K562 (cell line): ENCODE measurements around the gene HGFAC. TPM values are rescaled to one million over a fixed set of nuclear protein-coding genes. Genes with fewer than 3 reads are reported as not detected.

Experiments
- ATAC-seq: fragments of 200-7000 bp; cut with Tn5 transposase; 3 replicates; pipeline ENCODE4 v1.9.1; 2020; ENCODE audit warnings: moderate library complexity
- BruUV-seq: library from RNA; stranded (reverse); fragments of 400-500 nt; replicated peaks from 2 replicates; lab custom pipeline; 2021; lab: Mats Ljungman, UMichigan
- CTCF ChIA-PET: fragments of 300-600 bp; formaldehyde crosslinking; extraction: SDS; loops from one replicate; lab custom pipeline; 2021; ENCODE audit warnings: low intra/inter-chr PET ratio; lab: Yijun Ruan, JAX
- POLR2A ChIA-PET: fragments of 300-600, 350-650 bp; sonication (Branson Sonifier 250); formaldehyde crosslinking; extraction: SDS; loops from one replicate; lab custom pipeline; 2021; ENCODE audit warnings: antibody characterized with exemption, inconsistent platforms; lab: Yijun Ruan, JAX
- DNase-seq, 4 experiments: peaks; one replicate each; pipeline versions ENCODE4 v3.0.0 to v3.0.0-alpha.2; 2011 to 2018; ENCODE audit warnings: low spot score in 3 of 4, mixed read lengths in 3 of 4; ENCODE audit errors: extremely low read depth in 1 of 4
- FAIRE-seq: peaks from 2 replicates; lab custom pipeline; 2011; peaks lifted over from hg19 to GRCh38; lab: Jason Lieb, UNC
- H2AFZ ChIP-seq: 2 replicates; pipeline ENCODE4 v1.6.0; 2011; ENCODE audit warnings: low read depth, low read length, control low read depth, inconsistent platforms
- H3K27ac ChIP-seq: fragments of 200-600 bp; 3 replicates; pipeline ENCODE4 v1.8.0; 2011; ENCODE audit warnings: low read depth, mild to moderate bottlenecking, control low read depth, inconsistent platforms, low read length, moderate library complexity, mixed read lengths; ENCODE audit errors: extremely low read depth
- H3K27me3 ChIP-seq, 2 experiments: fragments of 300-600 bp in 1 of 2; 2 replicates in 1 of 2; 3 replicates in 1 of 2; pipeline versions ENCODE4 v1.6.0 to v1.8.0; 2011; ENCODE audit warnings: inconsistent platforms in 2 of 2, low read length in 2 of 2, mild to moderate bottlenecking in 1 of 2, mixed read lengths in 1 of 2, moderate library complexity in 1 of 2; ENCODE audit not compliant: control insufficient read depth in 2 of 2, insufficient read depth in 2 of 2
- H3K36me3 ChIP-seq: fragments of 300-600 bp; 3 replicates; pipeline ENCODE4 v1.8.0; 2011; ENCODE audit warnings: mild to moderate bottlenecking, low read length, inconsistent platforms; ENCODE audit not compliant: control insufficient read depth, insufficient read depth
- H3K4me1 ChIP-seq, 2 experiments: fragments of 200-600 bp in 1 of 2; replicated peaks in 1 of 2; 2 replicates in 1 of 2; 3 replicates in 1 of 2; pipeline versions ENCODE4 v1.5.1 to v1.8.0; 2011; ENCODE audit warnings: inconsistent platforms in 2 of 2, low read length in 2 of 2, mild to moderate bottlenecking in 1 of 2, mixed read lengths in 1 of 2, moderate library complexity in 1 of 2; ENCODE audit not compliant: control insufficient read depth in 2 of 2, insufficient read depth in 2 of 2
- H3K4me2 ChIP-seq: 2 replicates; pipeline ENCODE4 v1.6.1; 2011; ENCODE audit warnings: low read length, control low read depth, inconsistent platforms, mixed read lengths; ENCODE audit not compliant: insufficient read depth
- H3K4me3 ChIP-seq: fragments of 200-600 bp; sonication (generic), shearing (Covaris generic); 2 replicates; pipeline ENCODE4 v1.5.1; 2016; ENCODE audit warnings: control low read depth, inconsistent platforms
- H3K79me2 ChIP-seq: fragments of 200-600 bp; 3 replicates; pipeline ENCODE4 v1.8.0; 2011; ENCODE audit warnings: low read length, inconsistent platforms; ENCODE audit not compliant: control insufficient read depth, insufficient read depth
- H3K9ac ChIP-seq, 2 experiments: 2 replicates each; pipeline versions ENCODE4 v1.6.0 to v1.6.1; 2011; ENCODE audit warnings: low read depth in 2 of 2, low read length in 2 of 2, control low read depth in 1 of 2, inconsistent platforms in 1 of 2, mild to moderate bottlenecking in 1 of 2, mixed read lengths in 1 of 2; ENCODE audit not compliant: insufficient read depth in 1 of 2
- H3K9me1 ChIP-seq: one replicate; pipeline ENCODE4 v1.6.0; 2011; ENCODE audit warnings: inconsistent platforms, mild to moderate bottlenecking, low read length, moderate library complexity; ENCODE audit not compliant: control insufficient read depth, insufficient read depth
- H3K9me3 ChIP-seq: replicated peaks from 2 replicates; pipeline ENCODE4 v1.5.1; 2011; ENCODE audit warnings: low read depth, low read length, inconsistent platforms; ENCODE audit not compliant: control insufficient read depth, insufficient read depth
- H4K20me1 ChIP-seq: replicated peaks from 2 replicates; pipeline ENCODE4 v1.6.1; 2011; ENCODE audit warnings: low read length, inconsistent platforms, mixed read lengths; ENCODE audit not compliant: control insufficient read depth, insufficient read depth
- NFIC ChIP-seq: fragments of 450-650 bp; IDR thresholded peaks from 2 replicates; pipeline ENCODE4 v1.6.1; 2017; ENCODE audit warnings: mild to moderate bottlenecking, inconsistent platforms
- RERE ChIP-seq: sonication (generic); formaldehyde crosslinking; IDR thresholded peaks from 2 replicates; pipeline ENCODE4 v1.8.0; 2023; ENCODE audit warnings: missing genetic modification reagents, mild to moderate bottlenecking, borderline replicate concordance
- WGBS: fragments of 100-300 bp; shearing (Covaris generic); methylation state at CpG from one replicate; pipeline ENCODE4 v1.1.6; 2016; ENCODE audit warnings: low coverage, mixed read lengths; ENCODE audit not compliant: insufficient coverage; ENCODE audit errors: missing lambda C conversion rate; 5-methylcytosine and 5-hydroxymethylcytosine counted together
- in situ Hi-C: fragments of 300-500 bp; cut with MboI; formaldehyde crosslinking; loops from 4 replicates; pipeline ENCODE4 v1.15.0; 2018; ENCODE audit warnings: inconsistent platforms, mixed read lengths
- intact Hi-C: fragments of 100-400 bp; cut with micrococcal nuclease; formaldehyde crosslinking; loops from 2 replicates; pipeline ENCODE4 v1.14.2; 2022
- polyA plus RNA-seq, 8 experiments: library from polyadenylated mRNA; depleted of rRNA in 4 of 8; stranded (reverse) in 5 of 8; unstranded in 3 of 8; fragments of >200 nt; fragmentation: Nextera tagmentation in 2 of 8; fragmentation: Illumina TruSeq in 1 of 8; extraction: Ambion mirVana in 2 of 8; extraction: Trizol in 1 of 8; gene quantifications; 2 replicates each; pipeline versions ENCODE4 v1.2.1 to v1.2.3, GENCODE V29; 2011 to 2014; ENCODE audit warnings: inconsistent platforms in 1 of 8, missing spikeins in 1 of 8
- total RNA-seq, 7 experiments: library from RNA; depleted of rRNA in 6 of 7; stranded (reverse); fragments of >200 nt in 6 of 7; fragmentation: Illumina TruSeq in 2 of 7; extraction: Trizol in 2 of 7; gene quantifications; 2 replicates each; pipeline versions ENCODE4 v1.2.1 to v1.2.3, GENCODE V29; 2011 to 2021; ENCODE audit warnings: low replicate concordance in 1 of 7

The HGFAC gene
- total and polyA plus RNA-seq, 9 of the 15 experiments (the other 6 are each of a cell fraction or from before 2014, with no cell fraction given), result 0.13 TPM; not detected in 8

DNA sequence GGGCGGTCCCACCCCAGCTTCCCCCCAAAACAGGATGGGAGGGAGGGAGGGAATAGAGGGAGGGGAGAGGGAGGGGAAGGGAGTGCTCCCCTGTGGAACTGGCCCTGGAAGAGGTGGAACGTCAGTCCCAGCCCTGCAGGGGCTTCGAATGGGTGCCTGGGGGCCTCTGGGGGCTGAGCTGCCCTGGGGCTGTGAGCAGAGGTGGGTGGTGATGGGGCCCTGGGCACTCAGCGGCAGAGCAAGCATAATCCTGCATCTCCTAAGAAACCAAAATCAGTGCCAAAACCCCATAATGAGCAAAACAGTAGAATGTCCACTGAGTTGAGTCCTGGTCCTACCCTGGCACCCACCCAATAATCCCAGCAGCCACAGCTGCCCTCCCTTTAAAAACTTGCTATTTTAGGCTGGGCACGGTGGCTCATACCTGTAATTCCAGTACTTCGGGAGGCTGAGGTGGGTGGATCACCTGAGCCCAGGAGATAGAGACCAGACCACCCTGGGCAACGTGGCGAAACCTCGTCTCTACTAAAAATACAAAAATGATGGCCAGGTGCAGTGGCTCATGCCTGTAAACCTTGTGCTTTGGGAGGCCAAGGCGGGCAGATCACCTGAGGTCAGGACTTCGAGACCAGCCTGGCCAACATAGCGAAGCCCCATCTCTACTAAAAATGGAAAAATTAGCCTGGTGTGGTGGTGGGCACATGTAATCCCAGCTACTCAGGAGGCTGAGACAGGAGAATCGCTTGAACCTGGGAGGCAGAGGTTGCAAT is 32.4 kb downstream of the HGFAC start:
- H3K36me3 ChIP-seq, result no peaks in the 10 kb centered on the region
- WGBS, result 0% methylated on average over 9 of the region's 13 CpGs
- no peak overlapping the region for H3K4me3 ChIP-seq
- ATAC-seq (no peak), FAIRE-seq (no peak), DNase-seq (no peak)
- H3K79me2 ChIP-seq, result no peaks in the 10 kb centered on the region
- H4K20me1 ChIP-seq, result peaks cover 5% of the 10 kb centered on the region; the same call in 1 of the 2 replicates
- no peak overlapping the region for H3K27ac ChIP-seq
- BruUV-seq, result no TSS peak
- CTCF ChIA-PET, result no interaction called here
- in situ Hi-C loops, result no loop called here
- no peak overlapping the region for H2AFZ ChIP-seq
- intact Hi-C loops, result no loop called here
- TF ChIP-seq NFIC (peak; percentile 30; the same call in 1 of the 2 replicates), RERE (CRISPR knock-in tag) (no peak)
- no peak overlapping the region for H3K9ac ChIP-seq
- H3K4me1 ChIP-seq, result peaks cover 0 to 27% of the 10 kb centered on the region in 2 experiments; a peak in 2 of 5 replicates
- no peaks in the 10 kb centered on the region for H3K9me1 ChIP-seq
- H3K9me3 ChIP-seq, result no peaks in the 10 kb centered on the region
- POLR2A ChIA-PET, result no interaction called here
- no peak overlapping the region for H3K4me2 ChIP-seq
- H3K27me3 ChIP-seq, result peaks cover 35 to 83% of the 10 kb centered on the region in 2 experiments; a peak in 4 of 5 replicates
